Measurements from ENCODE around the gene TXLNG. TPM values are rescaled to one million over a fixed set of nuclear protein-coding genes. Genes with fewer than 3 reads are reported as not detected.

The TXLNG gene
- total and polyA plus RNA-seq, 2 of the 13 experiments (the other 11 are each of a cell fraction or from before 2014, with no cell fraction given): 13.1 to 15.5 TPM

DNA sequence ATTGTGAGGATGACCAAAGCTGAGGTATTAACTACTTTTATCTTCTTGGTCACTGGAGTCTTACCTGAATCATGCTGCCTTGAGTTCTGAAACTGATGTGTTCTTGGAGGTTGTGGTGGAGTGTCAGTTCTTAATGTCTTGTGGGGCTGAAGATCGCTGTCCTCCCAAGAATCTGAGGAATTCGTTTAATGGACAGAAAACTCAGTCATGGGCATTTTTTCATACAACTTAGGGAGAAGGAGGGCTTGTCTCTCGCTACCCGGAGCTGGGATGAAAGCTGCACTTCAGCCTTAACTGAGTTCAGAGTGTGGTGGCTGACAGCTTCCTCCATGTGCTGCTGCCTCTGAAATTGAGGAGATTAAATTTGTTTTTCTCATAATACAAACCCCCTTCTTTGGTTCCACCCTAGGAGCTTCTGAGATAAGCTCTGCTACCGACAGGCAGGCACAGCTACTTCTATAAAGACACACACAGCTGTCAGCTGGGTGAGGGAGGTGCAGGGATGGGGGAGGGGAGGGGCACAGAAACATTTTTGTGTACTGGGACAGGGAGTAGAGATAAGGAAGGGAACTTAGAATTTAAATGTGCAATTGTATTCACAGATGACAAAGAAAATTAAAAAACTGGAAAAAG lies 53.1 kb downstream of the TXLNG start:
- Histone ChIP-seq H3K9ac (ENCODE audit: insufficient read depth, low read depth, low read length) (no peak overlapping the region), H2AFZ (ENCODE audit: low read length) (no peak overlapping the region), H3K27ac (ENCODE audit: extremely low read length, insufficient read depth, low read length) (no peak overlapping the region), H4K20me1 (ENCODE audit: insufficient read depth, low read length) (no peaks in the 10 kb centered on the region), H3K4me3 (replicated peaks in 1 of 3; ENCODE audit: insufficient read depth in 1 of 3, low read depth in 2 of 3, low read length in 3 of 3) (no peak overlapping the region), H3K79me2 (ENCODE audit: insufficient read depth, low read length) (no peaks in the 10 kb centered on the region), H3K36me3 (replicated peaks in 1 of 2; ENCODE audit: control insufficient read depth in 1 of 2, insufficient read depth in 2 of 2, low read length in 2 of 2) (peaks cover 2 to 45% of the 10 kb centered on the region in 2 experiments; a peak in 4 of 5 replicates), H3K4me2 (ENCODE audit: low read depth, low read length) (no peak overlapping the region), H3K4me1 (ENCODE audit: insufficient read depth, low read length) (no peaks in the 10 kb centered on the region), H3K9me3 (ENCODE audit: low read length) (no peaks in the 10 kb centered on the region), H3K27me3 (ENCODE audit: control insufficient read depth in 1 of 2, insufficient read depth in 2 of 2, low read length in 2 of 2) (no peaks in the 10 kb centered on the region)
- POLR2A ChIA-PET: no interaction called here
- CTCF ChIA-PET (ENCODE audit: low intra/inter-chr PET ratio, low total read pairs): no interaction called here
- ATAC-seq: no peak
- TF ChIP-seq, protein P1, sequence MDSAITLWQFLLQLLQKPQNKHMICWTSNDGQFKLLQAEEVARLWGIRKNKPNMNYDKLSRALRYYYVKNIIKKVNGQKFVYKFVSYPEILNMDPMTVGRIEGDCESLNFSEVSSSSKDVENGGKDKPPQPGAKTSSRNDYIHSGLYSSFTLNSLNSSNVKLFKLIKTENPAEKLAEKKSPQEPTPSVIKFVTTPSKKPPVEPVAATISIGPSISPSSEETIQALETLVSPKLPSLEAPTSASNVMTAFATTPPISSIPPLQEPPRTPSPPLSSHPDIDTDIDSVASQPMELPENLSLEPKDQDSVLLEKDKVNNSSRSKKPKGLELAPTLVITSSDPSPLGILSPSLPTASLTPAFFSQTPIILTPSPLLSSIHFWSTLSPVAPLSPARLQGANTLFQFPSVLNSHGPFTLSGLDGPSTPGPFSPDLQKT (CRISPR knock-in tag; IDR thresholded peaks at IDR 0.05; ENCODE audit: borderline replicate concordance): no peak
- TF ChIP-seq ZNF367 (CRISPR knock-in tag; IDR thresholded peaks at IDR 0.05; ENCODE audit: borderline replicate concordance) (no peak), FIP1L1 (IDR thresholded peaks at IDR 0.05; ENCODE audit: borderline replicate concordance, insufficient read depth, low read depth, low read length) (no peak), TEAD3 (CRISPR knock-in tag; optimal IDR thresholded peaks at IDR 0.05; ENCODE audit: borderline replicate concordance) (no peak)
- TF ChIP-seq, protein P2, sequence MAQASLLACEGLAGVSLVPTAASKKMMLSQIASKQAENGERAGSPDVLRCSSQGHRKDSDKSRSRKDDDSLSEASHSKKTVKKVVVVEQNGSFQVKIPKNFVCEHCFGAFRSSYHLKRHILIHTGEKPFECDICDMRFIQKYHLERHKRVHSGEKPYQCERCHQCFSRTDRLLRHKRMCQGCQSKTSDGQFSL (CRISPR knock-in tag; IDR thresholded peaks at IDR 0.05): no peak
- DNase-seq (ENCODE audit: low spot score): no peak
- intact Hi-C loops (cut with micrococcal nuclease; ENCODE audit: unreplicated experiment) (no loop called here), in situ Hi-C loops (cut with HindIII; ENCODE audit: extremely low pct_ligation_motif_present, low pct_unique_long_range_greater_than_20kb) (no loop called here)
- 97% methylated on average over 5 of the region's 5 CpGs for WGBS (ENCODE audit: low lambda C conversion rate)
- BruUV-seq (replicated peaks): no TSS peak
- FAIRE-seq: no peak

DNA sequence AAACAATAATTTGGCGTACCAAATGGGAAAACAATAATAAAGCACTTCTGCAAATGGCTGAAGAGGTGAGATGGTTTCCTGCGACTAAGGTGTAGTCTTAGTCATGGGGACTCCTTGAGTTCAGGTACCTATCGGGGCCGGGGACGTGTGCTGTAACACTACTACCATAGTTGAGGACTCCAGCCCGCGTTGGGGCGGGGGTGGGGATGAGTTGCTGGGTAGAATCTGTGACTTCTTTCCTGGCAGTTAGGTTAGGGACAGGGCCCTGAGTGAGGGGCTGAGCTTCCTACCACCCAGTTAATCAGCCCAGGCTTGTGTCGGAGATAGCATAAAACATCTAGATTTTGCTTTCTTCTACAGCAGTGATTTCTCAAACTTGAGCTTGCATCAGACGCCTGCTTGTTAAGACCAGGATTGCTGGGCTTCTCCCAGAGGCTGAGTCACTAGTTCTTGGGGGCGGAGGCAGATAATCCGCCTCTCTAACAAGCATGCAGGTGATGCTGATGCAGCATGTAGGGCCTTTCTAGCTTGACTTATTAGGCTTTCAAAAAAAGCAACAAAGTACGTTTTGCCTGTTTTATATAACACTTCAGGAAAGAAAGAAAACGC lies 53.7 kb downstream of the TXLNG start:
- ATAC-seq (no peak), DNase-seq (ENCODE audit: low spot score) (no peak), FAIRE-seq (no peak)
- H2AFZ ChIP-seq (ENCODE audit: low read length): no peak overlapping the region
- 100% methylated on average over 5 of the region's 14 CpGs for WGBS (ENCODE audit: low lambda C conversion rate)
- no peak overlapping the region for H3K4me2 ChIP-seq (ENCODE audit: low read depth, low read length)
- H3K27me3 ChIP-seq (ENCODE audit: control insufficient read depth in 1 of 2, insufficient read depth in 2 of 2, low read length in 2 of 2): no peaks in the 10 kb centered on the region
- in situ Hi-C loops (cut with HindIII; ENCODE audit: extremely low pct_ligation_motif_present, low pct_unique_long_range_greater_than_20kb) (no loop called here), intact Hi-C loops (cut with micrococcal nuclease; ENCODE audit: unreplicated experiment) (no loop called here)
- POLR2A ChIA-PET: no interaction called here
- CTCF ChIA-PET (ENCODE audit: low intra/inter-chr PET ratio, low total read pairs): no interaction called here
- no peak overlapping the region for H3K4me3 ChIP-seq (replicated peaks in 1 of 3; ENCODE audit: insufficient read depth in 1 of 3, low read depth in 2 of 3, low read length in 3 of 3)
- BruUV-seq (replicated peaks): no TSS peak
- H4K20me1 ChIP-seq (ENCODE audit: insufficient read depth, low read length): no peaks in the 10 kb centered on the region
- no peaks in the 10 kb centered on the region for H3K9me3 ChIP-seq (ENCODE audit: low read length)
- H3K36me3 ChIP-seq (replicated peaks in 1 of 2; ENCODE audit: control insufficient read depth in 1 of 2, insufficient read depth in 2 of 2, low read length in 2 of 2): peaks cover 2 to 49% of the 10 kb centered on the region in 2 experiments; a peak in 4 of 5 replicates
- no peak overlapping the region for H3K9ac ChIP-seq (ENCODE audit: insufficient read depth, low read depth, low read length)
- no peak overlapping the region for H3K27ac ChIP-seq (ENCODE audit: extremely low read length, insufficient read depth, low read length)
- no peaks in the 10 kb centered on the region for H3K4me1 ChIP-seq (ENCODE audit: insufficient read depth, low read length)
- H3K79me2 ChIP-seq (ENCODE audit: insufficient read depth, low read length): no peaks in the 10 kb centered on the region
- TF ChIP-seq MBNL3 (CRISPR knock-in tag; conservative IDR thresholded peaks at IDR 0.05) (no peak), ZFP37 (CRISPR knock-in tag; IDR thresholded peaks at IDR 0.05; ENCODE audit: borderline replicate concordance) (no peak), AGO2 (optimal IDR thresholded peaks at IDR 0.05; ENCODE audit: low read depth, low read length) (no peak), NR3C1 (CRISPR knock-in tag; IDR thresholded peaks at IDR 0.05) (no peak), ZZZ3 (CRISPR knock-in tag; IDR thresholded peaks at IDR 0.05; ENCODE audit: borderline replicate concordance) (no peak)
- TF ChIP-seq, protein P3, sequence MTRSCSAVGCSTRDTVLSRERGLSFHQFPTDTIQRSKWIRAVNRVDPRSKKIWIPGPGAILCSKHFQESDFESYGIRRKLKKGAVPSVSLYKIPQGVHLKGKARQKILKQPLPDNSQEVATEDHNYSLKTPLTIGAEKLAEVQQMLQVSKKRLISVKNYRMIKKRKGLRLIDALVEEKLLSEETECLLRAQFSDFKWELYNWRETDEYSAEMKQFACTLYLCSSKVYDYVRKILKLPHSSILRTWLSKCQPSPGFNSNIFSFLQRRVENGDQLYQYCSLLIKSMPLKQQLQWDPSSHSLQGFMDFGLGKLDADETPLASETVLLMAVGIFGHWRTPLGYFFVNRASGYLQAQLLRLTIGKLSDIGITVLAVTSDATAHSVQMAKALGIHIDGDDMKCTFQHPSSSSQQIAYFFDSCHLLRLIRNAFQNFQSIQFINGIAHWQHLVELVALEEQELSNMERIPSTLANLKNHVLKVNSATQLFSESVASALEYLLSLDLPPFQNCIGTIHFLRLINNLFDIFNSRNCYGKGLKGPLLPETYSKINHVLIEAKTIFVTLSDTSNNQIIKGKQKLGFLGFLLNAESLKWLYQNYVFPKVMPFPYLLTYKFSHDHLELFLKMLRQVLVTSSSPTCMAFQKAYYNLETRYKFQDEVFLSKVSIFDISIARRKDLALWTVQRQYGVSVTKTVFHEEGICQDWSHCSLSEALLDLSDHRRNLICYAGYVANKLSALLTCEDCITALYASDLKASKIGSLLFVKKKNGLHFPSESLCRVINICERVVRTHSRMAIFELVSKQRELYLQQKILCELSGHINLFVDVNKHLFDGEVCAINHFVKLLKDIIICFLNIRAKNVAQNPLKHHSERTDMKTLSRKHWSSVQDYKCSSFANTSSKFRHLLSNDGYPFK (CRISPR knock-in tag; IDR thresholded peaks at IDR 0.05; ENCODE audit: borderline replicate concordance): no peak
- TF ChIP-seq, protein P4, sequence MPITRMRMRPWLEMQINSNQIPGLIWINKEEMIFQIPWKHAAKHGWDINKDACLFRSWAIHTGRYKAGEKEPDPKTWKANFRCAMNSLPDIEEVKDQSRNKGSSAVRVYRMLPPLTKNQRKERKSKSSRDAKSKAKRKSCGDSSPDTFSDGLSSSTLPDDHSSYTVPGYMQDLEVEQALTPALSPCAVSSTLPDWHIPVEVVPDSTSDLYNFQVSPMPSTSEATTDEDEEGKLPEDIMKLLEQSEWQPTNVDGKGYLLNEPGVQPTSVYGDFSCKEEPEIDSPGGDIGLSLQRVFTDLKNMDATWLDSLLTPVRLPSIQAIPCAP (CRISPR knock-in tag; IDR thresholded peaks at IDR 0.05; ENCODE audit: low read depth): no peak
